Measurements from ENCODE around the gene D2HGDH. TPM values are rescaled to one million over a fixed set of nuclear protein-coding genes. Genes with fewer than 3 reads are reported as not detected.

Gene D2HGDH
- total and polyA plus RNA-seq, 3 donors from 2014 or later, result 15.6 to 37.7 (median 36.1) TPM

DNA sequence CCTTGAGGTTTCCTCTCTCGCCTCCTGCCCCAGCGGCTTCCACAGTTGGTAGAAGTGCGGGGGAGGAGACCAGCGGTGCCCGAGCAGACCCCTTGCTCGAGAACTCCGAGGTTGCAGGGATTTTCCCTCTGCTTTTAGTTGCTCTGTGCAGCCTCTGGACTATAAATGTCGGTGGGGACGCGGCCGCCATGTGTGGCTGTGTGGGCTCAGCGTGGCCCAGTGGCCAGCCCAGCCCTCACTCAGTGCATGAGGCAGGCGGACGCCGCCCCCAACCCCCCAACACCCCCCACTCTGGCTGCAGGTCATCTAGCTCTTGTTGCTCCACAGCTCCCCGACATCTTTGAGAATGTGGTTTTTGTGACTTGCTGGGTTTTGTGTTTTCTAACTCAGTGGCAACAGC, 15.3 kb upstream of the D2HGDH start:
- H3K4me3 ChIP-seq, result no peak overlapping the region
- H3K4me1 ChIP-seq, result no peaks in the 10 kb centered on the region
- no peaks in the 10 kb centered on the region for H3K9me3 ChIP-seq
- H3K27ac ChIP-seq, result no peak overlapping the region
- WGBS, 2 donors, result 80 to 94% methylated on average over 7 to 16 of the region's 16 CpGs
- intact Hi-C loops (cut with DNase I; ENCODE audit: low total_unique reads), result no loop called here
- TF ChIP-seq POLR2A (IDR thresholded peaks at IDR 0.05), result no peak
- TF ChIP-seq, protein P1, sequence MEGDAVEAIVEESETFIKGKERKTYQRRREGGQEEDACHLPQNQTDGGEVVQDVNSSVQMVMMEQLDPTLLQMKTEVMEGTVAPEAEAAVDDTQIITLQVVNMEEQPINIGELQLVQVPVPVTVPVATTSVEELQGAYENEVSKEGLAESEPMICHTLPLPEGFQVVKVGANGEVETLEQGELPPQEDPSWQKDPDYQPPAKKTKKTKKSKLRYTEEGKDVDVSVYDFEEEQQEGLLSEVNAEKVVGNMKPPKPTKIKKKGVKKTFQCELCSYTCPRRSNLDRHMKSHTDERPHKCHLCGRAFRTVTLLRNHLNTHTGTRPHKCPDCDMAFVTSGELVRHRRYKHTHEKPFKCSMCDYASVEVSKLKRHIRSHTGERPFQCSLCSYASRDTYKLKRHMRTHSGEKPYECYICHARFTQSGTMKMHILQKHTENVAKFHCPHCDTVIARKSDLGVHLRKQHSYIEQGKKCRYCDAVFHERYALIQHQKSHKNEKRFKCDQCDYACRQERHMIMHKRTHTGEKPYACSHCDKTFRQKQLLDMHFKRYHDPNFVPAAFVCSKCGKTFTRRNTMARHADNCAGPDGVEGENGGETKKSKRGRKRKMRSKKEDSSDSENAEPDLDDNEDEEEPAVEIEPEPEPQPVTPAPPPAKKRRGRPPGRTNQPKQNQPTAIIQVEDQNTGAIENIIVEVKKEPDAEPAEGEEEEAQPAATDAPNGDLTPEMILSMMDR (IDR thresholded peaks at IDR 0.05), result no peak
- no peak for DNase-seq
- H3K36me3 ChIP-seq (ENCODE audit: low read depth, missing control alignments), result no peaks in the 10 kb centered on the region
- no peaks in the 10 kb centered on the region for H3K27me3 ChIP-seq

GRCh38 chr2:241720099-241720498, 14.3 kb upstream of the D2HGDH start:
- H3K27me3 ChIP-seq, result no peaks in the 10 kb centered on the region
- intact Hi-C loops (cut with DNase I; ENCODE audit: low total_unique reads), result no loop called here
- no peak overlapping the region for H3K27ac ChIP-seq
- no peak for DNase-seq
- TF ChIP-seq, protein P1 (IDR thresholded peaks at IDR 0.05), result no peak
- TF ChIP-seq POLR2A (IDR thresholded peaks at IDR 0.05), result no peak
- no peaks in the 10 kb centered on the region for H3K9me3 ChIP-seq
- no peaks in the 10 kb centered on the region for H3K4me1 ChIP-seq
- H3K4me3 ChIP-seq, result no peak overlapping the region
- H3K36me3 ChIP-seq (ENCODE audit: low read depth, missing control alignments), result no peaks in the 10 kb centered on the region
- 94 to 100% methylated on average over 3 to 18 of the region's 19 CpGs for WGBS, 2 donors

- H3K9me3 ChIP-seq, result no peaks in the 10 kb centered on the region
- no peak for TF ChIP-seq POLR2A (IDR thresholded peaks at IDR 0.05)
- TF ChIP-seq, protein P1 (IDR thresholded peaks at IDR 0.05), result no peak
- no peak overlapping the region for H3K4me3 ChIP-seq
- H3K4me1 ChIP-seq, result no peaks in the 10 kb centered on the region
- 91 to 92% methylated on average over 14 of the region's 15 CpGs for WGBS, 2 donors
- intact Hi-C loops (cut with DNase I; ENCODE audit: low total_unique reads), result no loop called here
- no peak overlapping the region for H3K27ac ChIP-seq
- no peaks in the 10 kb centered on the region for H3K27me3 ChIP-seq
- H3K36me3 ChIP-seq (ENCODE audit: low read depth, missing control alignments), result no peaks in the 10 kb centered on the region
- no peak for DNase-seq
Measured at GRCh38 chr2:241720560-241720959, 13.9 kb upstream of the D2HGDH start.

DNA sequence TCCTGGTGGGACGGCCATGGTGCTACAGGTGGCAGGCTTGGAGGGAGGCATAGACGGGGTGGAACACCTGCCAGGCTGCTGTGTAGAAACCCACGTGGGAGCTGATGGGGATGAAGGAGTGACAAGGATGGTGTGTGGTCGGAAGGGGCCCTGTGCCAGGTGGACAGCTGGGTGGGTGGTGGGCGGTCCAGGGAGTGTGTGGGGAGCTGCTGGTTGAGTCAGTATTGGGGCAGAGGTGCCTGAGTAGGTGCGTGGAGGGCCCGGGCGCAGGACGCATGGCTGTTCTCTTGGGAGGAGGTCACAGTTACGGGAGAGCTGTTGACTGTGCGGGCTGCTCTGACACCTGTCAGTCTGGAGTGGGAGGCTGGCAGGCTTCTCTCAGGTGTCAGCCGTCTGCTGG, 12.6 kb upstream of the D2HGDH start:
- H3K36me3 ChIP-seq (ENCODE audit: low read depth, missing control alignments), result no peaks in the 10 kb centered on the region
- TF ChIP-seq, protein P1 (IDR thresholded peaks at IDR 0.05), result no peak
- TF ChIP-seq POLR2A (IDR thresholded peaks at IDR 0.05), result no peak

GRCh38 chr2:241722896-241723454, 11.5 kb upstream of the D2HGDH start:
- Histone ChIP-seq H3K27ac (no peak overlapping the region), H3K9me3 (no peaks in the 10 kb centered on the region), H3K4me3 (no peak overlapping the region), H3K27me3 (no peaks in the 10 kb centered on the region), H3K36me3 (ENCODE audit: low read depth, missing control alignments) (no peaks in the 10 kb centered on the region), H3K4me1 (no peaks in the 10 kb centered on the region)
- no peak for DNase-seq
- TF ChIP-seq, protein P1 (IDR thresholded peaks at IDR 0.05), result no peak
- no peak for TF ChIP-seq POLR2A (IDR thresholded peaks at IDR 0.05)
- WGBS, 2 donors, result 97 to 98% methylated on average over 13 to 21 of the region's 21 CpGs
- intact Hi-C loops (cut with DNase I; ENCODE audit: low total_unique reads), result no loop called here

More for the DNA sequence above, 12.6 kb upstream of the D2HGDH start:
- intact Hi-C loops (cut with DNase I; ENCODE audit: low total_unique reads), result no loop called here
- H3K4me1 ChIP-seq, result no peaks in the 10 kb centered on the region
- DNase-seq, result no peak
- no peak overlapping the region for H3K4me3 ChIP-seq
- H3K27me3 ChIP-seq, result no peaks in the 10 kb centered on the region
- H3K27ac ChIP-seq, result no peak overlapping the region
- no peaks in the 10 kb centered on the region for H3K9me3 ChIP-seq
- 86 to 87% methylated on average over 11 to 12 of the region's 12 CpGs for WGBS, 2 donors

Data from testis (tissue), 3 donors.